HPDE6-E6E7 (cell line): ENCODE measurements around the gene BEST1.
"Not testable (repeated sequence)": the region's sequence is repeated elsewhere in the genome, so short reads cannot be mapped to it uniquely, and the experiment has no call there.

Source experiments
- DNase-seq: peaks from one replicate; pipeline ENCODE4 v3.0.0; 2011; ENCODE audit warnings: missing footprints; ENCODE audit errors: extremely low spot score

The BEST1 gene

DNA sequence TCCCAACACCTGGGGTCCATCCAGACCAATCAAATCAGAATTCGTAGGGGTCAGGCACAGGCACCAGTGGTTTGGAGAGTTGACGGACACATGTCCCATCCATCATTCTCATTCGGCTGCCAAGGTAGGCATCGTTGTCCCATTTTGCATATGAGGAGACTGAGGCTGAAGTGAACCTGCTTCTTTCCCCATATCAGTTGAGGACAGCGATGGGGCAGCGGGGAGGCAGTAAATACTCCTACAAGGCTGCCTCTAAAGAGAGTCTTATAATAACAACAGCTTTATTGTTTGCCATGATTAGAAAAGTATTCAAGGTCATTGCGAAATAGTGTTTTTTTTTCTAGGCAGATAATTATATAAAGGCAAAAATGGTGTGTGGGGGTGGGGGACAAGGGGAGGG lies 1.6 kb upstream of the BEST1 start:
- DNase-seq, result no peak

DNA sequence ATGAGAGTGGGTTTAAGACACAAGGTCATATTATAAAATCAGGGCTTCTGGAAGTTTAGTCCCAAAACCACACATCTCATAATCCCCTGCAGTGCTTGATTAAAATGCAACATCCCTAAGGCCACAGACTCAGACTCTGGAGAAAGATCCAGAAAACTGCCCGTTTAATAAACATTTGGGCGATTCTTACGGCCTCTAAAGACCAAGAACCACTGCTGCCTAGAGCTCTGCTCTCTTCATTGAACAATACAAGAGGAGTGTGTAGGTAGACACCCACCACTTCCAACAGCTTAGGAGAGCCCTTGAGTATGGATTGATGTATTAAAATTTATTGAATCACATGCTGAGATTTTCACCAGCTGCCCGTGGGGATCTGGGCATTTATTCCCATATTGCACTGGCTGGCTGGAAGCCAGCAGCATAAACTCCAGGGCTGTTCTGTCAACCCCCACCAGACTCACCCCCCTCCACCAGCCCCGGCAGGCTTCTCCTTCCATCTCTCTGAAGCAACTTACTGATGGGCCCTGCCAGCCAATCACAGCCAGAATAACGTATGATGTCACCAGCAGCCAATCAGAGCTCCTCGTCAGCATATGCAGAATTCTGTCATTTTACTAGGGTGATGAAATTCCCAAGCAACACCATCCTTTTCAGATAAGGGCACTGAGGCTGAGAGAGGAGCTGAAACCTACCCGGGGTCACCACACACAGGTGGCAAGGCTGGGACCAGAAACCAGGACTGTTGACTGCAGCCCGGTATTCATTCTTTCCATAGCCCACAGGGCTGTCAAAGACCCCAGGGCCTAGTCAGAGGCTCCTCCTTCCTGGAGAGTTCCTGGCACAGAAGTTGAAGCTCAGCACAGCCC lies 749 bp upstream of the BEST1 start:
- DNase-seq, result no peak

DNA sequence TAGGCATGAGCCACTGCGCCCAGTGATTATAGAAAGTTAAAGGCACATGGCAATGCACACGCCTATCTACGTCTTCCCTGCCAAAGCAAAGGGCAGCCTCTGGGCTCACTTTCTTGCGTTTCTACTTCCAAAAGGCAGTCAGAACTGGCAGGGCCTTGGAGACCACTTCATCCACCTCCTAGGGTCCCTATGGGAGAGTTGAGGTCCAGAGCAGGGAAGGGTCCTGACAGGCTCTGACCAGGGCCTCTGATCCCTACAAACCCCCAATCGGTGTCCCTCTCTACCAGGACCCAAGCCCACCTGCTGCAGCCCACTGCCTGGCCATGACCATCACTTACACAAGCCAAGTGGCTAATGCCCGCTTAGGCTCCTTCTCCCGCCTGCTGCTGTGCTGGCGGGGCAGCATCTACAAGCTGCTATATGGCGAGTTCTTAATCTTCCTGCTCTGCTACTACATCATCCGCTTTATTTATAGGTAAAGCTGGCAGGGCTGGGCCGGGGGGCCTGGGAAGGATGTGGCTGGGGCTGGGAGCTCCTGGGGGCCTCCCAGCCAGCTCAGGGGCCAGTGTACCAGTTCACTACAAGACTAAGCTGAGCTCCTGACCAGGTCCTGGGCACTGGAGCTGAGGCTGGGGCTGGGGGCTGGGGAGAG lies 1.5 kb downstream of the BEST1 start:
- DNase-seq, result no peak

DNA sequence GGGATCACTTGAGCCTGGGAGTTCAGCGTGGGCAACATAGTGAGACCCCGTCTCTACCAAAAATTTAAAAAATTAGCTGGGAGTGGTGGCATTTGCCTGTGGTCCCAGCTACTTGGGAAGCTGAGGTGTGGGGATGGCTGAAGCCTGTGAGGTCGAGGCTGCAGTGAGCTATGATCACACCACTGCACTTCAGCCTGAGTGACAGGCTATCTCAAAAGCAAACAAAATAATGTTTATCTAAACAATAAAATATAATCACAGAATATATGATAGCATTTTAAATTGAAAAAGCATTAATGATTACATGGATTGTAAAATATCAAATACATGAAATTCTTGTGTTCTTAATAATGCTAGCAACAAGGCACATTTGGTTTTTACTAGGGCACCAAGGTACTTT lies 2.7 kb downstream of the BEST1 start:
- no peak for DNase-seq

DNA sequence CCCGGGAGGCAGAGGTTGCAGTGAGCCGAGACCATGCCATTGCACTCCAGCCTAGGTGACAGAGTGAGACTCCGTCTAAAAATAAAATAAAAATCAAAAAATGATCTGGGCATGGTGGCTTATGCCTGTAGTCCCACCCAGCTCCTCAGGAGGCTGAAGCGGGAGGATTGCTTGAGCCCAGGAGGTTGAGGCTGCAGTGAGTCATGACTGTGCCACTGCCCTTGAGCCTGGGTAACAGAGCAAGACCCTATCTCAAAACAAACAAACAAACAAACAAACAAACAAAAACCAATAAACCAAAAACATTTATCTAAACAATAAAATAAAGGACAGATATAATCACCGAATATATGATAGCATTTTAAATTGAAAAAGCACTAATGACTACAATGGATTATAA lies 3.5 kb downstream of the BEST1 start:
- not testable (repeated sequence) for DNase-seq

DNA sequence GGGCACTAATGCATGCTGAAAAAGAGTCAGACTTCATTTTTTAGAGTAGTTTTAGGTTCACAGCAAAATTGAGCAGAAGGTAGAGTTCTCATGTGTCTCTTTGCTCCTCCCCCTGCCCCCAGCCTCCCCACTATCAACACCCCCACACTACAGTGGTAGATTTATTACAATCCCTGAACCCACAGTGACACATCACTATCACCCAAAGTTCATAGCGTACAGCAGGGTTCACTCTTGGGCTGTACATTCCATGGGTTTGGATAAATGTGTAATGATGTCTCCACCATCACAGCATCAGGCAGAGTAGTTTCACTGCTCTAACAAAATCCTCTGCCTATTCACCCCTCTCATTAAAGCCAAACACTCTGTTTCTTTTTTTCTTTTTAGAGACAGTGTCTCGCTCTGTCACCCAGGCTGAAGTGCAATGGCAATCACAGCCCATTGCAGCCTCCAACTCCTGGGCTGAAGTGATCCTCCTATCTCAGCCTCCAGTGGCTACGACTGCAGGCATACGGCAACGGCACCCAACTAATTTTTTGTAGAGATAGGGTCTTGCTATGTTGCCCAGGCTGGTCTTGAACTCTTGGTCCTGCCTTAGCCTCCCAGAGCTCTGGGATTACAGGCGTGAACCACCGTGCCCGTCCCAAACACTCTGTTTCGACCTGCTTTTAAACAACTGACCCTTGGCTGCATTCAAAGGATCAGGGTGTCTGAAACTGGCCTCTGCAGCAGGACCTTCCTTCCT lies 4.1 kb downstream of the BEST1 start:
- no peak for DNase-seq

DNA sequence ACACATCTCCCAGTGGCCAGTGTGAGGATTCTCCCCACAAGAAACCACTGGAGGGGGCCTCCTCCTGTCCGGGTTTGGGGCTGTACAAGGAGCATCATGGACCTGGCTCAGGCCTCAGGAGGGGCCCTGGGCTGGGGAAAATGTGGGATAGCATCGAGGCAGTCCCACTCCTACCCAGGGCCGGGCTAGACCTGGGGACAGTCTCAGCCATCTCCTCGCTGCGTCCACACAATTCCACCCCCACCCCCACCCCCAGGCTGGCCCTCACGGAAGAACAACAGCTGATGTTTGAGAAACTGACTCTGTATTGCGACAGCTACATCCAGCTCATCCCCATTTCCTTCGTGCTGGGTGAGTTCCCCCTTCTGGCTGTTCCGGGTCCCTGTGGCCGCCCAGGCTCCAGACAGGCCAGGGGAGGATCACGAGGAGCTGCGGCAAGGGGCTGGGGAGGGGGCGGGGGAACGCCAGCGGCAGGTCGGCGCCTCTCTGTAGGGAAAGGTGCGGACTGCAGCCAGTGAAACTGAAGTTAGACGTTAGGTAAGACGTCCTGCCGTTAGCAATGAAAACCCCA lies 4.8 kb downstream of the BEST1 start:
- DNase-seq, result peak; percentile 59

DNA sequence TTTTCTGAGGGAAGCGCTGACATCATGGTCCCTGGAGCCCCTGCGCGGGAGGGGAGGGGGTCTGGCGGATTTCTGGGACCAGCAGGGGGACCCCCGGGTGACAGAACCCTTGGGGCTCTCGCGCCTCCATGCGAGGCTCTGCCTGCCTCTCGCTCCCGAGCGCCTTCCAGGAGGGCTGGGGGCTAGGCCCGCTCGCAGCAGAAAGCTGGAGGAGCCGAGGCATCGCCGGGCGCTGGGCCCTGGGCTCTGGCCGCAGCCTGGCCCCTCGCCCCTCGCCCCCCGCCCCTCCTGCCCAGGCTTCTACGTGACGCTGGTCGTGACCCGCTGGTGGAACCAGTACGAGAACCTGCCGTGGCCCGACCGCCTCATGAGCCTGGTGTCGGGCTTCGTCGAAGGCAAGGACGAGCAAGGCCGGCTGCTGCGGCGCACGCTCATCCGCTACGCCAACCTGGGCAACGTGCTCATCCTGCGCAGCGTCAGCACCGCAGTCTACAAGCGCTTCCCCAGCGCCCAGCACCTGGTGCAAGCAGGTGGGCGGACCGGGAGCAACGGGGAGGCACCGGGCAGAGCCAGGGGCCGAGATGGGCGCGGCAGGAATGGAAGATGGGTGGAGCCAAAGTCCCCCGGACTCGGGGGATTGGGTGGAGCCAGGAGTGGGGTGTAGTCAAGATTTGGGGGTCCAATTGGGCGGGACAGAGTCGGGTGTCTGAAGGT lies 5.4 kb downstream of the BEST1 start:
- no peak for DNase-seq

DNA sequence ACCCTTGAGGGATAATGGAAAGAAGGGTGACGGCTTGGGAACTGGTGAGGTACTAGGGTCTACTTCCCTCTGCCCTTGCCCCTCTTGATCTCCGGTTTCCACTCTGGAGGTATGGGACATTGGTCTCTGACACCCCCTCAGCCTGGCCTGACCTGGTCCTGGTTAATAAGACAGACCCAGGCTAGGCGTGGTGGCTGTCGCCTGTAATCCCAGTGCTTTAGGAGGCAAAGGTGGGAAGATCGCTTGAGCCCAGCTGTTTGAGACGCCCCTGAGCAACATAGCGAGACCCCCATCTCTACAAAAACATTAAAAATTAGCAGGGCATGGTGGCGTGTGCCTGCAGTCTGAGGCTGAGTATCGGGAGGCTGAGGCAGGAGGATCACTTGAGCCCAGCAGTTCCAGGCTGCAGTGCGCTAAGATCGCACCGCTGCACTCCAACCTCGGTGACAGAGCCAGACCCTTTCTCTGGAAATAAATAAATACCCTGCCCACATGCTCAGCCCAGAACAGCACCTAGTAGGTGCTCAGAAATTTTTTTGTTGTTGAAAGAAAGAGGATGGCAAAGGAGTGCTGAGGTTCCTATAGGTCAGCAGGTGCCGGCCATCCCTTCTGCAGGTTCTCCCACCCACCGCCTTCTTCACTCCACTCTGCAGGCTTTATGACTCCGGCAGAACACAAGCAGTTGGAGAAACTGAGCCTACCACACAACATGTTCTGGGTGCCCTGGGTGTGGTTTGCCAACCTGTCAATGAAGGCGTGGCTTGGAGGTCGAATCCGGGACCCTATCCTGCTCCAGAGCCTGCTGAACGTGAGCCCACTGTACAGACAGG lies 6.3 kb downstream of the BEST1 start:
- DNase-seq, result no peak

DNA sequence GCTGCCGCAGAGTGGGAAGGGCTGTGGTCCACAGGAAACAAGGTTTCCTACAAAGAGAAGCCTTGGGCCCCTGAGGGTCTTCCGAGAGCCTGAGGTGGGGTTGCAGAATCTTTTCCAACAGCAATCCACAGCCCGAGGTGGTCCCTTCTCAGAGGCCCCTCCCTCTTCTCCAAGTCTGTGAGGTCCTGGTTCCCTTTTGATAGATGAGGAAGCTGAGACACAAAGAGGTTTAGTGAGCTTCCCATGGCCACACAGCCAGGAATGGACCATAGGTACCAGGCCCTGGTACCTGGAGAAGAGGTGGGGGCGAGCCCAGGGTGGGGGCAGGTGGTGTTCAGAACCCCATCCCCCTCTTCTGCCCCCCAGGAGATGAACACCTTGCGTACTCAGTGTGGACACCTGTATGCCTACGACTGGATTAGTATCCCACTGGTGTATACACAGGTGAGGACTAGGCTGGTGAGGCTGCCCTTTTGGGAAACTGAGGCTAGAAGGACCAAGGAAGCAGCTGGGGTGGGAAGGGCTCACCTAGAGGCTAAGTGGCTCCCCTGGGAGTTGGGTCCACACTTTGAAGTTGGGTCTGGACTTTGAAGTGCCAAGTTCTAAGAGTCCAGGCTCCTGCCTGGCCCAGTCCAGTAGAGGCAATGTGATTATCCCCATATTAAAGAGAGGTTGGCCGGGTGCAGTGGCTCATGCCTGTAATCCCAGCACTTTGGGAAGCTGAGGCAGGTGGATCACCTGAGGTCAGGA lies 7.0 kb downstream of the BEST1 start:
- DNase-seq, result no peak

DNA sequence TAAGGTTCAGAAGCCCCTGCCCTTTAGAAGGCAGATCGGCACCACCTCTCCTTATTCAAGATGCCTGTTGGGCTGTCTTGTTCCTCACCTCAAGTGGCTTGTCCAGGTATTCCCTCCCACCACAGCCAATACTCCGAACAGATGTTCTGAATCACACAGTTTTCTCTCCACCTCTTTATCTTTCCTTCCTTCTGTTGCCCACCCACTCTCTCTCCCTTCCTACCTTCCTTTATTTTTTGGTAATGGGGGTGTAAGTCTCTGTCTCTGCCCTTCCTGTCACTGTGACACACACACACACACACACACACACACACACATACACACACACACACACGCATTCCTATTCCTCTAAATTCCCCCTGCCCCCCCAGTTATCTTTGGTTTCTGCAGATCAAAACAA lies 8.4 kb downstream of the BEST1 start:
- no peak for DNase-seq

DNA sequence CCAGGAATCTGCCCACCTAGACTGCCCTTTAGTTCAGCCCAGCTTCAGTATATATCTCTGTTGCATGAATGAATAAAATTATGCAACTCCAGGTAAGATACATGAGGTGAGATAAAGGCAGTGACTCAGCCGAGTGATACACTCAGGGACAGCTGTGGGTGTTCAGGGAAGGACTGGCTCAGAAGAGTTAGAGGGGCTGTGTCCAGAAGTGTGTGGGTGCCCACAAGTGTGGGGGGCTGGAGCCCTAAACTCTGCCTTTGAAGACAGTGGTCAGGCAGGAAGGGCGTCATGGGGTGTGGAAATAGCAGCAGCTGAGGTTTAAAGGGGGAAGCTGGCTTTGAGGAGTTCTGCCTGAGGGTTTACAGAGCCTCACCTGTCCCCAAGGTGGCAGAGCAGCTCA lies 9.0 kb downstream of the BEST1 start:
- peak; percentile 73 for DNase-seq

DNA sequence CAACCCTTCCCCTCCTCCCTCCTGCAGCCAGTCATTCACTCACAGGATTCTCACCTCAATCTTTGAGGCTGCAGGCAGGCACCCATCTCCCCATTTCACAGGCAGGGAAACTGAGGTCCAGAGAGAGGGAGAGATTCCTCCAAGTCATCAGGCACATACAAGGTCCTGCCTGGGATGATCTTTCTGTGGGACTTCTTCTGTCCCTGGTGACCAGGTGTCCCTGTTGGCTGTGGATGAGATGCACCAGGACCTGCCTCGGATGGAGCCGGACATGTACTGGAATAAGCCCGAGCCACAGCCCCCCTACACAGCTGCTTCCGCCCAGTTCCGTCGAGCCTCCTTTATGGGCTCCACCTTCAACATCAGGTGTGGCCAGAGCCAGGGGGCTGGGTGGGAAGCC lies 9.5 kb downstream of the BEST1 start:
- no peak for DNase-seq

DNA sequence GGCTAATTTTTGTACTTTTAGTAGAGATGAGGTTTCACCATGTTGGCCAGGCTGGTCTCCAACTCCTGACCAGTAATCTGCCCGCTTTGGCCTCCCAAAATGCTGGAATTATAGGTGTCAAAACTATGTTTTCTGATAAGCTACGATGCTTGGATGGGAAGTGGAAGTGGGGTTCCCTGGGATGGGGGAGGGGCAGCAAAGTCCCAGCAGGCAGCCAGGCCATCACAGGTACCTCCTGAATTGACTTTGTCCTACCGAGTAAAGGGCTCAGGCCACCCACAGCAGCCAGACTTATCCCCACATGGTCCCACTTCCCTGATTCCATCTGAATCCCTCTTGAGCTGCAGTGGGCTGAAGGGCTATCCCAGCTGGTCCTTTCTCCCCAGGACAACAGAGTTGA lies 10.4 kb downstream of the BEST1 start:
- no peak for DNase-seq

DNA sequence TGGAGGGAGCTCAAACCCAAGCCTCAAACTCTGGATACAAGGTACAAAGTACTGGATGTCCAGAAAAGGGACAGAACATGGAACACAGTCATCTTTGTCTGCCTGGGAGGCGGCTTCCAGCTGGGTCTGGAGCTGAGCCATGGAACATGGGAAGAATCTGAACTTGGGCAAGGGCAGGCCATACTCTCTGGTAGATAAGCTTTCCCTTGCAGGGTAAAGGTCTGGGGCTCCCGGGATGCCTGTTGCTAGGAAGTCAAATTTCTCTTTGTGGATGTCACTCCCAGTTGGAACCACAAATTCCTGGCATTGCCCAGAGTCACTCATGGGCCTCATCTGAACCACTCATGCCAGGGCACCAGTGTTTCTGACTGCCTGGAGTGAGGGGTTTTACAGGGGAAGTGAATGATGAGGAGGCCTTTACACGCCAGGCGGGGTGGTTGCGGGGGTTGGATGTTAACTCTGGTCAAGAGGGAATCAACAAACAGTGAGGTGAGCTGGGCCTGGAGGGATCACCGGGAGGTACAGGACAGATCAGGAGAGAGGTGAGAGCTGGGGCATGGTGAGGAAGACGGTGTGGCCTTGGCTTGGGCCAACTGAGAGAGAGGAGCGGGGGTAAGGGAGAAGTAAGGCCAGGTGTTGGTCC lies 11.5 kb downstream of the BEST1 start:
- DNase-seq, result no peak

DNA sequence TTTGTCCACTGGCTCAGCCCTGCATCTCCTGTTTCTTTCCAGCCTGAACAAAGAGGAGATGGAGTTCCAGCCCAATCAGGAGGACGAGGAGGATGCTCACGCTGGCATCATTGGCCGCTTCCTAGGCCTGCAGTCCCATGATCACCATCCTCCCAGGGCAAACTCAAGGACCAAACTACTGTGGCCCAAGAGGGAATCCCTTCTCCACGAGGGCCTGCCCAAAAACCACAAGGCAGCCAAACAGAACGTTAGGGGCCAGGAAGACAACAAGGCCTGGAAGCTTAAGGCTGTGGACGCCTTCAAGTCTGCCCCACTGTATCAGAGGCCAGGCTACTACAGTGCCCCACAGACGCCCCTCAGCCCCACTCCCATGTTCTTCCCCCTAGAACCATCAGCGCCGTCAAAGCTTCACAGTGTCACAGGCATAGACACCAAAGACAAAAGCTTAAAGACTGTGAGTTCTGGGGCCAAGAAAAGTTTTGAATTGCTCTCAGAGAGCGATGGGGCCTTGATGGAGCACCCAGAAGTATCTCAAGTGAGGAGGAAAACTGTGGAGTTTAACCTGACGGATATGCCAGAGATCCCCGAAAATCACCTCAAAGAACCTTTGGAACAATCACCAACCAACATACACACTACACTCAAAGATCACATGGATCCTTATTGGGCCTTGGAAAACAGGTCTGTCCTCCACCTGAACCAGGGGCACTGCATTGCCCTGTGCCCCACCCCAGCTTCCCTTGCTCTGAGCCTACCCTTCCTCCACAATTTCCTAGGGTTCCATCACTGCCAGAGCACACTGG lies 12.3 kb downstream of the BEST1 start:
- no peak for DNase-seq

DNA sequence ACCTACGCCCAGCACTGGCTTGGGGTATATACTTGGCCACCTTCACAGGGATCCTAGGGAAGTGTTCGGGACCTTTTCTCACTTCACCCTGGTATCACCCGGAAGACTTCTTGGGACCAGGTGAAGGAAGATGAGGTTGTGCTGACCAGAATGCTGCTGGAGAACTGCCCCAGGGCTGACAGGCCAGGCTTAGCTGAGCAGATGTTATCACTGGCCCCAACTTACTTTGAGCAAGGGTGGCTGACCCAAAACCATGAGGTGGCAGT lies 12.8 kb downstream of the BEST1 start:
- no peak for DNase-seq

DNA sequence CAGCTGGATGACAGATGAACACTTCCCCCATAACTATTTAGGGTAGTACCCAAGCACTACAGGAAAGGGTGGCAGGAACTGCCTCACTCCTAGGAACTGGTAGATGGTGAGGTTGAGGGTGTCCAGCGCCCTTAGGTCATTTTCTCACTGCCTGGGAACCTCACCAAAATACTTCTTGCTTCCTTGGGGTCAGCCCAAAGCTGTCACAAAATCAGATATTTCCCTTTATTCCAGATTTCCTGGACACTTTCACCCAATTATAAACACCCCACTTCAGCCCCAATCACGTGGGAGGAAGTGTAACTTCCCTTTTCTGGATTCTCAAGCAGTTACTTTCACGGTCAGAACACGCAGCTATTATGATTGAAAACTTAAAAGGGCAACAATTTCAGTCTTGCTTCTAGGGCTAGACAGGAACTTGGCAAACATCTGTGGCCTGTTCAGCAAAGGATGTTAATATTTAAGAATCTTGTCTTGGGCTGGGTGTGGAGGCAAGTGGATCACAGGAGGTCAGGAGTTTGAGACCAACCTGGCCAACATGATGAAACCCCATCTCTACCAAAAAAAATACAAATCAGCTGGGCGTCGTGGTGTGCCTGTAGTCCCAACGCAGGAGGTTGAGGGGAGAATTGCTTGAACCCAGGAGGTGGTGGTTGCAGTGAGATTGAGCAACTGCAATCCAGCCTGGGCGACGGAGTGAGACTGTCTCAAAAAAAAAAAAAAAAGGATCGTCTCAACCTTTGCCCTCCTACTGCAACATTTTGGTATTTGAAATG lies 13.3 kb downstream of the BEST1 start:
- no peak for DNase-seq
